HCT116 (cell line): ENCODE results near the gene IRF2BP2. TPM values are rescaled to one million over a fixed set of nuclear protein-coding genes. Genes with fewer than 3 reads are reported as not detected.
A peak's percentile ranks its signal among the peaks of the same experiment; 100 is the strongest.

ENCODE experiments used
- ATAC-seq: fragments of 200-7000 bp; cut with Tn5 transposase; 2 replicates; pipeline ENCODE4 v1.9.1; 2020; ENCODE audit warnings: mild to moderate bottlenecking, moderate library complexity
- BruUV-seq: library from RNA; stranded (reverse); fragments of 400-500 nt; replicated peaks from 2 replicates; lab custom pipeline; 2021; lab: Mats Ljungman, UMichigan
- CTCF ChIA-PET: fragments of 300-600 bp; sonication (Branson Sonifier 250); formaldehyde crosslinking; loops from one replicate; lab custom pipeline; 2021; ENCODE audit warnings: antibody characterized with exemption; lab: Charles Lee
- POLR2A ChIA-PET: fragments of 300-600, 350-600 bp; sonication (Branson Sonifier 250); formaldehyde crosslinking; loops from one replicate; lab custom pipeline; 2021; ENCODE audit warnings: antibody characterized with exemption; lab: Charles Lee
- RAD21 ChIA-PET, 2 experiments: fragments of 300-600 bp; sonication (Branson Sonifier 250); formaldehyde crosslinking; loops; one replicate each; lab custom pipeline; 2023; ENCODE audit warnings: low total read pairs in 2 of 2; ENCODE audit not compliant: uncharacterized antibody in 2 of 2, unreplicated experiment in 2 of 2, low non-redundant PET in 1 of 2; lab: Charles Lee
- DNase-seq: peaks from one replicate; pipeline ENCODE4 v3.0.0-alpha.2; 2010; ENCODE audit warnings: low read depth, low spot score
- H2AFZ ChIP-seq: fragments of 200-600 bp; shearing (Covaris generic), sonication (generic); 2 replicates; pipeline ENCODE4 v1.6.1; 2017; ENCODE audit warnings: low read depth, mixed run types, mixed read lengths, antibody characterized with exemption, low read length; ENCODE audit not compliant: poor library complexity, severe bottlenecking
- H3K27ac ChIP-seq: 2 replicates; pipeline ENCODE4 v1.5.1; 2012; ENCODE audit warnings: low read depth, low read length
- H3K27me3 ChIP-seq: fragments of 200-600 bp; sonication (generic); 2 replicates; pipeline ENCODE4 v1.6.1; 2016; ENCODE audit warnings: mixed run types, low read length, mixed read lengths; ENCODE audit not compliant: insufficient read depth
- H3K36me3 ChIP-seq, 2 experiments: fragments of 200-500 bp in 1 of 2; fragments of 200-600 bp in 1 of 2; sonication (Bioruptor generic) in 1 of 2; sonication (generic) in 1 of 2; 2 replicates each; pipeline versions ENCODE4 v1.5.1 to v1.6.1; 2014 to 2016; ENCODE audit warnings: low read length in 2 of 2, inconsistent platforms in 1 of 2, mixed read lengths in 1 of 2, mixed run types in 1 of 2; ENCODE audit not compliant: insufficient read depth in 2 of 2, control insufficient read depth in 1 of 2
- H3K4me1 ChIP-seq, 2 experiments: fragments of 200-600 bp in 1 of 2; sonication (generic) in 1 of 2; 2 replicates each; pipeline versions ENCODE4 v1.5.1 to v1.6.1; 2012 to 2017; ENCODE audit warnings: low read length in 2 of 2, inconsistent platforms in 1 of 2, mild to moderate bottlenecking in 1 of 2, mixed read lengths in 1 of 2, mixed run types in 1 of 2, moderate library complexity in 1 of 2; ENCODE audit not compliant: insufficient read depth in 2 of 2, control insufficient read depth in 1 of 2
- H3K4me2 ChIP-seq: fragments of 200-600 bp; sonication (generic); 2 replicates; pipeline ENCODE4 v1.6.1; 2017; ENCODE audit warnings: mixed run types, low read length, mixed read lengths
- H3K4me3 ChIP-seq, 2 experiments: fragments of 200-600 bp in 1 of 2; sonication (generic) in 1 of 2; replicated peaks in 1 of 2; 2 replicates each; pipeline ENCODE4 v1.5.1; 2011 to 2016; ENCODE audit warnings: low read length in 2 of 2, control low read depth in 1 of 2, low read depth in 1 of 2, mild to moderate bottlenecking in 1 of 2, mixed read lengths in 1 of 2, mixed run types in 1 of 2
- H3K79me2 ChIP-seq: fragments of 200-600 bp; sonication (generic); 2 replicates; pipeline ENCODE4 v1.6.1; 2017; ENCODE audit warnings: mild to moderate bottlenecking, mixed run types, low read length, moderate library complexity, mixed read lengths; ENCODE audit not compliant: insufficient read depth
- H3K9ac ChIP-seq: fragments of 200-600 bp; sonication (generic); 2 replicates; pipeline ENCODE4 v1.6.1; 2016; ENCODE audit warnings: low read length, mixed read lengths
- H3K9me2 ChIP-seq: fragments of 200-600 bp; sonication (generic), shearing (Covaris generic); 2 replicates; pipeline ENCODE4 v1.6.1; 2017; ENCODE audit warnings: mixed run types, mild to moderate bottlenecking, moderate library complexity; ENCODE audit not compliant: insufficient read depth
- H3K9me3 ChIP-seq, 2 experiments: fragments of 200-500 bp in 1 of 2; fragments of 200-600 bp in 1 of 2; sonication (Bioruptor generic) in 1 of 2; sonication (generic) in 1 of 2; 2 replicates each; pipeline ENCODE4 v1.6.1; 2014 to 2017; ENCODE audit warnings: low read length in 2 of 2, mixed read lengths in 2 of 2, inconsistent platforms in 1 of 2, low read depth in 1 of 2, mild to moderate bottlenecking in 1 of 2, mixed run types in 1 of 2, moderate library complexity in 1 of 2; ENCODE audit not compliant: control insufficient read depth in 1 of 2, insufficient read depth in 1 of 2
- H4K20me1 ChIP-seq: fragments of 200-600 bp; sonication (generic), shearing (Covaris generic); 2 replicates; pipeline ENCODE4 v1.6.1; 2017; ENCODE audit warnings: mixed run types, mild to moderate bottlenecking, moderate library complexity; ENCODE audit not compliant: insufficient read depth
- CTCF ChIP-seq, 3 experiments: fragments of 200-600 bp in 1 of 3; sonication (generic) in 1 of 3; IDR thresholded peaks in 2 of 3; conservative IDR thresholded peaks in 1 of 3; 2 replicates each; pipeline ENCODE4 v1.5.1; 2012 to 2017; ENCODE audit warnings: low read depth in 2 of 3, low read length in 2 of 3, antibody characterized with exemption in 1 of 3, borderline replicate concordance in 1 of 3, control low read depth in 1 of 3, mild to moderate bottlenecking in 1 of 3, mixed read lengths in 1 of 3, mixed run types in 1 of 3, moderate library complexity in 1 of 3; ENCODE audit not compliant: insufficient read depth in 1 of 3
- POLR2AphosphoS5 ChIP-seq: IDR thresholded peaks from 2 replicates; pipeline ENCODE4 v1.6.1; 2011; ENCODE audit warnings: mild to moderate bottlenecking, low read depth, low read length, moderate library complexity
- TCF7L2 ChIP-seq: IDR thresholded peaks from 2 replicates; pipeline ENCODE4 v1.7.0; 2011; ENCODE audit warnings: borderline replicate concordance, inconsistent platforms; ENCODE audit not compliant: insufficient read depth, insufficient read length; ENCODE audit errors: extremely low read depth
- intact Hi-C: fragments of 100-400 bp; cut with micrococcal nuclease; formaldehyde crosslinking; loops from 2 replicates; pipeline ENCODE4 v1.10.0; 2022
- total RNA-seq: library from RNA; stranded (reverse); gene quantifications from one replicate; pipeline ENCODE4 v1.2.1, GENCODE V29; 2021; ENCODE audit not compliant: unreplicated experiment
- TF ChIP-seq, protein P1 (sequence below): IDR thresholded peaks from 2 replicates; pipeline ENCODE4 v1.6.1; 2012; ENCODE audit warnings: low read depth

The IRF2BP2 gene
- total RNA-seq, 1 experiment from 2014 or later = 61.3 TPM

- Histone ChIP-seq H3K9me2 (no peaks in the 10 kb centered on the region), H3K79me2 (peaks cover 56% of the 10 kb centered on the region), H3K9ac (peak overlapping the region; percentile 85), H2AFZ (no peak overlapping the region), H3K36me3 (peaks cover 0 to 10% of the 10 kb centered on the region in 2 experiments; a peak in 1 of 4 replicates), H3K27me3 (no peaks in the 10 kb centered on the region), H3K9me3 (no peaks in the 10 kb centered on the region), H3K27ac (peak overlapping the region; percentile 89), H4K20me1 (peaks cover 8% of the 10 kb centered on the region; the same call in 1 of the 2 replicates), H3K4me2 (peak overlapping the region; percentile 89), H3K4me1 (peaks cover 63 to 84% of the 10 kb centered on the region in 2 experiments), H3K4me3 (peak overlapping the region; percentile 66 to 70)
- POLR2A ChIA-PET = interaction anchor here (1.2 kb wide), 1 partner anchor 107 kb away, joined by 3 read pairs; no protein-coding TSS in a partner anchor
- BruUV-seq = TSS peak; percentile 54
- intact Hi-C loops = no loop called here
- CTCF ChIA-PET = no interaction called here
- RAD21 ChIA-PET = no interaction called here
- DNase-seq (no peak), ATAC-seq (peak; percentile 13; the same call in 1 of the 2 replicates)
- 0 out of 6 replicates have a peak, but pooled peaks of 1 of the 3 experiments have one; percentile 9 for TF ChIP-seq CTCF (IDR thresholded peaks at IDR 0.05 in 2 of 3, conservative IDR thresholded peaks at IDR 0.05 in 1 of 3; ENCODE audit: borderline replicate concordance in 1 of 3, insufficient read depth in 1 of 3, low read depth in 2 of 3, low read length in 2 of 3)
- TF ChIP-seq, protein P1, sequence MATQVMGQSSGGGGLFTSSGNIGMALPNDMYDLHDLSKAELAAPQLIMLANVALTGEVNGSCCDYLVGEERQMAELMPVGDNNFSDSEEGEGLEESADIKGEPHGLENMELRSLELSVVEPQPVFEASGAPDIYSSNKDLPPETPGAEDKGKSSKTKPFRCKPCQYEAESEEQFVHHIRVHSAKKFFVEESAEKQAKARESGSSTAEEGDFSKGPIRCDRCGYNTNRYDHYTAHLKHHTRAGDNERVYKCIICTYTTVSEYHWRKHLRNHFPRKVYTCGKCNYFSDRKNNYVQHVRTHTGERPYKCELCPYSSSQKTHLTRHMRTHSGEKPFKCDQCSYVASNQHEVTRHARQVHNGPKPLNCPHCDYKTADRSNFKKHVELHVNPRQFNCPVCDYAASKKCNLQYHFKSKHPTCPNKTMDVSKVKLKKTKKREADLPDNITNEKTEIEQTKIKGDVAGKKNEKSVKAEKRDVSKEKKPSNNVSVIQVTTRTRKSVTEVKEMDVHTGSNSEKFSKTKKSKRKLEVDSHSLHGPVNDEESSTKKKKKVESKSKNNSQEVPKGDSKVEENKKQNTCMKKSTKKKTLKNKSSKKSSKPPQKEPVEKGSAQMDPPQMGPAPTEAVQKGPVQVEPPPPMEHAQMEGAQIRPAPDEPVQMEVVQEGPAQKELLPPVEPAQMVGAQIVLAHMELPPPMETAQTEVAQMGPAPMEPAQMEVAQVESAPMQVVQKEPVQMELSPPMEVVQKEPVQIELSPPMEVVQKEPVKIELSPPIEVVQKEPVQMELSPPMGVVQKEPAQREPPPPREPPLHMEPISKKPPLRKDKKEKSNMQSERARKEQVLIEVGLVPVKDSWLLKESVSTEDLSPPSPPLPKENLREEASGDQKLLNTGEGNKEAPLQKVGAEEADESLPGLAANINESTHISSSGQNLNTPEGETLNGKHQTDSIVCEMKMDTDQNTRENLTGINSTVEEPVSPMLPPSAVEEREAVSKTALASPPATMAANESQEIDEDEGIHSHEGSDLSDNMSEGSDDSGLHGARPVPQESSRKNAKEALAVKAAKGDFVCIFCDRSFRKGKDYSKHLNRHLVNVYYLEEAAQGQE = no peak
- TF ChIP-seq TCF7L2 = peak; percentile 12
- TF ChIP-seq POLR2AphosphoS5 = peak; percentile 80
Observed at GRCh38 chr1:234608025-234608910, 1.7 kb downstream of the IRF2BP2 start.
